ENCODE data around the gene IGSF3. TPM values are rescaled to one million over a fixed set of nuclear protein-coding genes. Genes with fewer than 3 reads are reported as not detected.

Gene IGSF3
- total and polyA plus RNA-seq, 2 of the 8 experiments (the other 6 are each of a cell fraction or from before 2014, with no cell fraction given) = 30.0 to 32.2 TPM

DNA sequence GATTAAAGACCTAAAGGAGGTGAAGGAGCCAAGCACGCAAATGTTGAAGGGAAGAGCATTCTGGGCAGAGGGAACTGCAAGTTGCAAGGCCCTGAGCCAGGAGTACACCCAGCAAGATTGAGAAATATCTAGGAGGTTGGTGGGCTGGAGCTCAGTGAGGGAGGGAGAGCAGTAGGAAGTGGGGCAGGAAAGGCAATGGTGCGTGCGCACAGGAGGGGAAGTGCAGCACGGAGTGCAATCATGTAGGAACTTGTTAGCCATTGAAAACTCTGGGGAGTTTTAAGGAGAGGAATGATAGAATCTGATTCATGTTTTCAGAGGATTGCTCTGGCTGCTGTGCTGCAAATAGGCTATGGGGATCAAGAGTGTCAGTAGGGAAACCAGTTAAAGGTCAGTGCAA lies 13.2 kb upstream of the IGSF3 start (continued):
- TF ChIP-seq, protein P1, sequence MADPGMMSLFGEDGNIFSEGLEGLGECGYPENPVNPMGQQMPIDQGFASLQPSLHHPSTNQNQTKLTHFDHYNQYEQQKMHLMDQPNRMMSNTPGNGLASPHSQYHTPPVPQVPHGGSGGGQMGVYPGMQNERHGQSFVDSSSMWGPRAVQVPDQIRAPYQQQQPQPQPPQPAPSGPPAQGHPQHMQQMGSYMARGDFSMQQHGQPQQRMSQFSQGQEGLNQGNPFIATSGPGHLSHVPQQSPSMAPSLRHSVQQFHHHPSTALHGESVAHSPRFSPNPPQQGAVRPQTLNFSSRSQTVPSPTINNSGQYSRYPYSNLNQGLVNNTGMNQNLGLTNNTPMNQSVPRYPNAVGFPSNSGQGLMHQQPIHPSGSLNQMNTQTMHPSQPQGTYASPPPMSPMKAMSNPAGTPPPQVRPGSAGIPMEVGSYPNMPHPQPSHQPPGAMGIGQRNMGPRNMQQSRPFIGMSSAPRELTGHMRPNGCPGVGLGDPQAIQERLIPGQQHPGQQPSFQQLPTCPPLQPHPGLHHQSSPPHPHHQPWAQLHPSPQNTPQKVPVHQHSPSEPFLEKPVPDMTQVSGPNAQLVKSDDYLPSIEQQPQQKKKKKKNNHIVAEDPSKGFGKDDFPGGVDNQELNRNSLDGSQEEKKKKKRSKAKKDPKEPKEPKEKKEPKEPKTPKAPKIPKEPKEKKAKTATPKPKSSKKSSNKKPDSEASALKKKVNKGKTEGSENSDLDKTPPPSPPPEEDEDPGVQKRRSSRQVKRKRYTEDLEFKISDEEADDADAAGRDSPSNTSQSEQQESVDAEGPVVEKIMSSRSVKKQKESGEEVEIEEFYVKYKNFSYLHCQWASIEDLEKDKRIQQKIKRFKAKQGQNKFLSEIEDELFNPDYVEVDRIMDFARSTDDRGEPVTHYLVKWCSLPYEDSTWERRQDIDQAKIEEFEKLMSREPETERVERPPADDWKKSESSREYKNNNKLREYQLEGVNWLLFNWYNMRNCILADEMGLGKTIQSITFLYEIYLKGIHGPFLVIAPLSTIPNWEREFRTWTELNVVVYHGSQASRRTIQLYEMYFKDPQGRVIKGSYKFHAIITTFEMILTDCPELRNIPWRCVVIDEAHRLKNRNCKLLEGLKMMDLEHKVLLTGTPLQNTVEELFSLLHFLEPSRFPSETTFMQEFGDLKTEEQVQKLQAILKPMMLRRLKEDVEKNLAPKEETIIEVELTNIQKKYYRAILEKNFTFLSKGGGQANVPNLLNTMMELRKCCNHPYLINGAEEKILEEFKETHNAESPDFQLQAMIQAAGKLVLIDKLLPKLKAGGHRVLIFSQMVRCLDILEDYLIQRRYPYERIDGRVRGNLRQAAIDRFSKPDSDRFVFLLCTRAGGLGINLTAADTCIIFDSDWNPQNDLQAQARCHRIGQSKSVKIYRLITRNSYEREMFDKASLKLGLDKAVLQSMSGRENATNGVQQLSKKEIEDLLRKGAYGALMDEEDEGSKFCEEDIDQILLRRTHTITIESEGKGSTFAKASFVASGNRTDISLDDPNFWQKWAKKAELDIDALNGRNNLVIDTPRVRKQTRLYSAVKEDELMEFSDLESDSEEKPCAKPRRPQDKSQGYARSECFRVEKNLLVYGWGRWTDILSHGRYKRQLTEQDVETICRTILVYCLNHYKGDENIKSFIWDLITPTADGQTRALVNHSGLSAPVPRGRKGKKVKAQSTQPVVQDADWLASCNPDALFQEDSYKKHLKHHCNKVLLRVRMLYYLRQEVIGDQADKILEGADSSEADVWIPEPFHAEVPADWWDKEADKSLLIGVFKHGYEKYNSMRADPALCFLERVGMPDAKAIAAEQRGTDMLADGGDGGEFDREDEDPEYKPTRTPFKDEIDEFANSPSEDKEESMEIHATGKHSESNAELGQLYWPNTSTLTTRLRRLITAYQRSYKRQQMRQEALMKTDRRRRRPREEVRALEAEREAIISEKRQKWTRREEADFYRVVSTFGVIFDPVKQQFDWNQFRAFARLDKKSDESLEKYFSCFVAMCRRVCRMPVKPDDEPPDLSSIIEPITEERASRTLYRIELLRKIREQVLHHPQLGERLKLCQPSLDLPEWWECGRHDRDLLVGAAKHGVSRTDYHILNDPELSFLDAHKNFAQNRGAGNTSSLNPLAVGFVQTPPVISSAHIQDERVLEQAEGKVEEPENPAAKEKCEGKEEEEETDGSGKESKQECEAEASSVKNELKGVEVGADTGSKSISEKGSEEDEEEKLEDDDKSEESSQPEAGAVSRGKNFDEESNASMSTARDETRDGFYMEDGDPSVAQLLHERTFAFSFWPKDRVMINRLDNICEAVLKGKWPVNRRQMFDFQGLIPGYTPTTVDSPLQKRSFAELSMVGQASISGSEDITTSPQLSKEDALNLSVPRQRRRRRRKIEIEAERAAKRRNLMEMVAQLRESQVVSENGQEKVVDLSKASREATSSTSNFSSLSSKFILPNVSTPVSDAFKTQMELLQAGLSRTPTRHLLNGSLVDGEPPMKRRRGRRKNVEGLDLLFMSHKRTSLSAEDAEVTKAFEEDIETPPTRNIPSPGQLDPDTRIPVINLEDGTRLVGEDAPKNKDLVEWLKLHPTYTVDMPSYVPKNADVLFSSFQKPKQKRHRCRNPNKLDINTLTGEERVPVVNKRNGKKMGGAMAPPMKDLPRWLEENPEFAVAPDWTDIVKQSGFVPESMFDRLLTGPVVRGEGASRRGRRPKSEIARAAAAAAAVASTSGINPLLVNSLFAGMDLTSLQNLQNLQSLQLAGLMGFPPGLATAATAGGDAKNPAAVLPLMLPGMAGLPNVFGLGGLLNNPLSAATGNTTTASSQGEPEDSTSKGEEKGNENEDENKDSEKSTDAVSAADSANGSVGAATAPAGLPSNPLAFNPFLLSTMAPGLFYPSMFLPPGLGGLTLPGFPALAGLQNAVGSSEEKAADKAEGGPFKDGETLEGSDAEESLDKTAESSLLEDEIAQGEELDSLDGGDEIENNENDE (IDR thresholded peaks at IDR 0.05; ENCODE audit: insufficient replicate concordance, low read length) = no peak
- TF ChIP-seq SIN3A (conservative IDR thresholded peaks at IDR 0.05 in 1 of 2, IDR thresholded peaks at IDR 0.05 in 1 of 2; ENCODE audit: low read depth in 1 of 2, low read length in 2 of 2) (no peak), SP4 (IDR thresholded peaks at IDR 0.05; ENCODE audit: low read length) (no peak), TEAD4 (IDR thresholded peaks at IDR 0.05; ENCODE audit: low read depth, low read length) (no peak), SP2 (IDR thresholded peaks at IDR 0.05; ENCODE audit: low read length) (no peak), RFX5 (IDR thresholded peaks at IDR 0.05; ENCODE audit: borderline replicate concordance, low read depth, low read length) (no peak)
- TF ChIP-seq, protein P2, sequence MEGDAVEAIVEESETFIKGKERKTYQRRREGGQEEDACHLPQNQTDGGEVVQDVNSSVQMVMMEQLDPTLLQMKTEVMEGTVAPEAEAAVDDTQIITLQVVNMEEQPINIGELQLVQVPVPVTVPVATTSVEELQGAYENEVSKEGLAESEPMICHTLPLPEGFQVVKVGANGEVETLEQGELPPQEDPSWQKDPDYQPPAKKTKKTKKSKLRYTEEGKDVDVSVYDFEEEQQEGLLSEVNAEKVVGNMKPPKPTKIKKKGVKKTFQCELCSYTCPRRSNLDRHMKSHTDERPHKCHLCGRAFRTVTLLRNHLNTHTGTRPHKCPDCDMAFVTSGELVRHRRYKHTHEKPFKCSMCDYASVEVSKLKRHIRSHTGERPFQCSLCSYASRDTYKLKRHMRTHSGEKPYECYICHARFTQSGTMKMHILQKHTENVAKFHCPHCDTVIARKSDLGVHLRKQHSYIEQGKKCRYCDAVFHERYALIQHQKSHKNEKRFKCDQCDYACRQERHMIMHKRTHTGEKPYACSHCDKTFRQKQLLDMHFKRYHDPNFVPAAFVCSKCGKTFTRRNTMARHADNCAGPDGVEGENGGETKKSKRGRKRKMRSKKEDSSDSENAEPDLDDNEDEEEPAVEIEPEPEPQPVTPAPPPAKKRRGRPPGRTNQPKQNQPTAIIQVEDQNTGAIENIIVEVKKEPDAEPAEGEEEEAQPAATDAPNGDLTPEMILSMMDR (IDR thresholded peaks at IDR 0.05; ENCODE audit: control extremely low read depth in 1 of 3, insufficient read depth in 1 of 3, low read depth in 1 of 3, low read length in 3 of 3) = no peak

All from H1 (cell line).